VCaP (cell line): Measurements from ENCODE around the gene ATIC.

Experiments used
- H3K27ac ChIP-seq: fragments of 450-650 bp; 2 replicates; pipeline ENCODE4 v1.5.1; 2017
- TF ChIP-seq, protein P1 (sequence below): fragments of 450-650 bp; conservative IDR thresholded peaks from 2 replicates; pipeline ENCODE4 v1.5.1; 2017; ENCODE audit warnings: mild to moderate bottlenecking, moderate library complexity

ATIC gene

GRCh38 chr2:215271446-215271845 lies 40.4 kb upstream of the ATIC start:
- TF ChIP-seq, protein P1, sequence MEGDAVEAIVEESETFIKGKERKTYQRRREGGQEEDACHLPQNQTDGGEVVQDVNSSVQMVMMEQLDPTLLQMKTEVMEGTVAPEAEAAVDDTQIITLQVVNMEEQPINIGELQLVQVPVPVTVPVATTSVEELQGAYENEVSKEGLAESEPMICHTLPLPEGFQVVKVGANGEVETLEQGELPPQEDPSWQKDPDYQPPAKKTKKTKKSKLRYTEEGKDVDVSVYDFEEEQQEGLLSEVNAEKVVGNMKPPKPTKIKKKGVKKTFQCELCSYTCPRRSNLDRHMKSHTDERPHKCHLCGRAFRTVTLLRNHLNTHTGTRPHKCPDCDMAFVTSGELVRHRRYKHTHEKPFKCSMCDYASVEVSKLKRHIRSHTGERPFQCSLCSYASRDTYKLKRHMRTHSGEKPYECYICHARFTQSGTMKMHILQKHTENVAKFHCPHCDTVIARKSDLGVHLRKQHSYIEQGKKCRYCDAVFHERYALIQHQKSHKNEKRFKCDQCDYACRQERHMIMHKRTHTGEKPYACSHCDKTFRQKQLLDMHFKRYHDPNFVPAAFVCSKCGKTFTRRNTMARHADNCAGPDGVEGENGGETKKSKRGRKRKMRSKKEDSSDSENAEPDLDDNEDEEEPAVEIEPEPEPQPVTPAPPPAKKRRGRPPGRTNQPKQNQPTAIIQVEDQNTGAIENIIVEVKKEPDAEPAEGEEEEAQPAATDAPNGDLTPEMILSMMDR = no peak
- H3K27ac ChIP-seq = no peak overlapping the region

GRCh38 chr2:215272918-215273317 lies 38.9 kb upstream of the ATIC start:
- TF ChIP-seq, protein P1 = no peak
- H3K27ac ChIP-seq = no peak overlapping the region

DNA sequence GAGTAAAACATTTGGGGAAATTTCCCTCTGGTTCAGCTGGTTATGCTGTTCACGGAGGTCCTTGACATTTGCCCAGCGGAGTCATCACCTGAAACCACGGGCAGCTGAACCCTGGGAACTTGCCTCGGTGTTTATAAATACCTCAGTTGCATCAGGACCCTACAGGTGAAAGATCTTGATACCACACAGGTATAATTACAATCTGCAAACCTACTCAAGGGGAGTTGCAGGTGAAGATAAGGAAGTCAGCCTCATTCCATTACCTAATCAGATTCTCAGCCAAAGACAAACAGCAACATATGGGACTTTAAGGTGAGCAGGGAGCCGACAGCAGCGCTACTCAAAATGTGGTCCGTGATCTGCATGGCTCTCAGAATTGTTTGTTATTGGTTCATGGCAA lies 37.0 kb upstream of the ATIC start:
- H3K27ac ChIP-seq = no peak overlapping the region
- TF ChIP-seq, protein P1 = no peak

- TF ChIP-seq, protein P1 = no peak
- H3K27ac ChIP-seq = no peak overlapping the region
Measured at GRCh38 chr2:215275824-215276223, 36.0 kb upstream of the ATIC start.

- TF ChIP-seq, protein P1 = no peak
- no peak overlapping the region for H3K27ac ChIP-seq
Measured at GRCh38 chr2:215277944-215278343, 33.9 kb upstream of the ATIC start.

GRCh38 chr2:215280326-215280725 lies 31.5 kb upstream of the ATIC start:
- H3K27ac ChIP-seq = no peak overlapping the region
- TF ChIP-seq, protein P1 = no peak

GRCh38 chr2:215283221-215283620 lies 28.6 kb upstream of the ATIC start:
- H3K27ac ChIP-seq = no peak overlapping the region
- TF ChIP-seq, protein P1 = no peak

GRCh38 chr2:215286309-215286708 lies 25.6 kb upstream of the ATIC start:
- no peak overlapping the region for H3K27ac ChIP-seq
- TF ChIP-seq, protein P1 = no peak
